H9 (cell line): ENCODE measurements around the gene TEK. TPM values are rescaled to one million over a fixed set of nuclear protein-coding genes. Genes with fewer than 3 reads are reported as not detected.

Source experiments
- DNase-seq: peaks from one replicate; pipeline ENCODE4 v3.0.0-alpha.2; 2017
- H2AFZ ChIP-seq: one replicate; pipeline ENCODE4 v1.6.1; 2013; ENCODE audit warnings: mild to moderate bottlenecking, low read length, control low read depth, moderate library complexity
- H2AK5ac ChIP-seq: 2 replicates; pipeline ENCODE4 v1.6.1; 2013; ENCODE audit warnings: low read length, control low read depth, mixed read lengths; ENCODE audit not compliant: insufficient read length
- H2BK120ac ChIP-seq: one replicate; pipeline ENCODE4 v1.6.1; 2013; ENCODE audit warnings: low read depth, mild to moderate bottlenecking, low read length, control low read depth, inconsistent platforms; ENCODE audit not compliant: poor library complexity, severe bottlenecking
- H2BK12ac ChIP-seq: 2 replicates; pipeline ENCODE4 v1.6.1; 2013; ENCODE audit warnings: low read length, control low read depth, mixed read lengths, low read depth; ENCODE audit not compliant: insufficient read length
- H2BK15ac ChIP-seq: 2 replicates; pipeline ENCODE4 v1.6.1; 2013; ENCODE audit warnings: low read depth, low read length, control low read depth
- H2BK20ac ChIP-seq: one replicate; pipeline ENCODE4 v1.6.1; 2013; ENCODE audit warnings: low read depth, mild to moderate bottlenecking, low read length, control low read depth, inconsistent platforms; ENCODE audit not compliant: poor library complexity, severe bottlenecking
- H2BK5ac ChIP-seq: 2 replicates; pipeline ENCODE4 v1.6.1; 2013; ENCODE audit warnings: low read length, control low read depth, mixed read lengths; ENCODE audit not compliant: insufficient read length
- H3K14ac ChIP-seq: 2 replicates; pipeline ENCODE4 v1.6.1; 2013; ENCODE audit warnings: low read length, control low read depth; ENCODE audit not compliant: insufficient read depth
- H3K18ac ChIP-seq: 2 replicates; pipeline ENCODE4 v1.6.1; 2013; ENCODE audit warnings: low read depth, mild to moderate bottlenecking, mixed read lengths, low read length, control low read depth; ENCODE audit not compliant: insufficient read length
- H3K23ac ChIP-seq: 2 replicates; pipeline ENCODE4 v1.6.1; 2013; ENCODE audit warnings: low read length, control low read depth, mixed read lengths, low read depth; ENCODE audit not compliant: insufficient read length
- H3K23me2 ChIP-seq: 2 replicates; pipeline ENCODE4 v1.6.1; 2013; ENCODE audit warnings: low read depth, mild to moderate bottlenecking, mixed read lengths, low read length, control low read depth; ENCODE audit not compliant: insufficient read length, poor library complexity, severe bottlenecking
- H3K27ac ChIP-seq: 2 replicates; pipeline ENCODE4 v1.5.1; 2013; ENCODE audit warnings: low read length, control low read depth, mixed read lengths, low read depth; ENCODE audit not compliant: insufficient read length
- H3K27me3 ChIP-seq: 2 replicates; pipeline ENCODE4 v1.6.1; 2013; ENCODE audit warnings: low read length, control low read depth, inconsistent platforms; ENCODE audit not compliant: insufficient read depth
- H3K4ac ChIP-seq: 2 replicates; pipeline ENCODE4 v1.6.1; 2013; ENCODE audit warnings: low read depth, mild to moderate bottlenecking, control low read depth, inconsistent platforms, low read length, moderate library complexity
- H3K4me1 ChIP-seq: 2 replicates; pipeline ENCODE4 v1.6.1; 2013; ENCODE audit warnings: low read length, control low read depth, inconsistent platforms; ENCODE audit not compliant: insufficient read depth
- H3K4me2 ChIP-seq: 2 replicates; pipeline ENCODE4 v1.6.1; 2013; ENCODE audit warnings: low read length, control low read depth, mixed read lengths; ENCODE audit not compliant: insufficient read length, insufficient read depth
- H3K56ac ChIP-seq: 2 replicates; pipeline ENCODE4 v1.6.1; 2013; ENCODE audit warnings: low read depth, mild to moderate bottlenecking, mixed read lengths, low read length, control low read depth; ENCODE audit not compliant: insufficient read length
- H3K79me1 ChIP-seq: 2 replicates; pipeline ENCODE4 v1.6.1; 2013; ENCODE audit warnings: low read depth, mild to moderate bottlenecking, moderate library complexity, low read length, control low read depth, inconsistent platforms; ENCODE audit not compliant: insufficient read depth, poor library complexity, severe bottlenecking
- H3K79me2 ChIP-seq: 2 replicates; pipeline ENCODE4 v1.6.1; 2013; ENCODE audit warnings: low read length, control low read depth, inconsistent platforms; ENCODE audit not compliant: insufficient read depth
- H3K9ac ChIP-seq: 2 replicates; pipeline ENCODE4 v1.6.1; 2013; ENCODE audit warnings: low read length, control low read depth, mixed read lengths; ENCODE audit not compliant: insufficient read length; ENCODE audit errors: extremely low read depth
- H3K9me3 ChIP-seq: one replicate; pipeline ENCODE4 v1.6.1; 2013; ENCODE audit warnings: low read depth, low read length, inconsistent platforms; ENCODE audit not compliant: control insufficient read depth
- H3T11ph ChIP-seq: one replicate; pipeline ENCODE4 v1.6.1; 2013; ENCODE audit warnings: mild to moderate bottlenecking, low read length, control low read depth, inconsistent platforms
- H4K20me1 ChIP-seq: one replicate; pipeline ENCODE4 v1.6.1; 2013; ENCODE audit not compliant: control insufficient read depth, insufficient read length, insufficient read depth
- H4K5ac ChIP-seq: 2 replicates; pipeline ENCODE4 v1.6.1; 2013; ENCODE audit warnings: low read depth, mild to moderate bottlenecking, mixed read lengths, low read length, control low read depth; ENCODE audit not compliant: insufficient read length
- H4K8ac ChIP-seq: replicated peaks from 2 replicates; pipeline ENCODE4 v1.6.1; 2013; ENCODE audit warnings: low read length, control low read depth, mixed read lengths, low read depth; ENCODE audit not compliant: insufficient read length
- H4K91ac ChIP-seq: 2 replicates; pipeline ENCODE4 v1.6.1; 2013; ENCODE audit warnings: low read depth, mild to moderate bottlenecking, moderate library complexity, mixed read lengths, low read length, control low read depth; ENCODE audit not compliant: insufficient read length
- H3K27ac Mint-ChIP-seq, 3 experiments: 2 replicates in 2 of 3; 3 replicates in 1 of 3; pipeline ENCODE4 v1.8.0; 2020 to 2021; ENCODE audit warnings: mixed read lengths in 3 of 3, mild to moderate bottlenecking in 1 of 3, moderate library complexity in 1 of 3
- H3K27me3 Mint-ChIP-seq: 2 replicates; pipeline ENCODE4 v1.8.0; 2021; ENCODE audit warnings: low read depth, mild to moderate bottlenecking, moderate library complexity, mixed read lengths
- H3K36me3 Mint-ChIP-seq, 3 experiments: 2 replicates in 2 of 3; 3 replicates in 1 of 3; pipeline ENCODE4 v1.8.0; 2020 to 2021; ENCODE audit warnings: low read depth in 3 of 3, mixed read lengths in 3 of 3; ENCODE audit not compliant: insufficient read depth in 1 of 3
- H3K4me1 Mint-ChIP-seq, 2 experiments: 2 replicates each; pipeline ENCODE4 v1.8.0; 2020; ENCODE audit warnings: mixed read lengths in 2 of 2
- H3K4me3 Mint-ChIP-seq, 2 experiments: 2 replicates in 1 of 2; 3 replicates in 1 of 2; pipeline ENCODE4 v1.8.0; 2020 to 2021; ENCODE audit warnings: mild to moderate bottlenecking in 2 of 2, mixed read lengths in 2 of 2, moderate library complexity in 1 of 2
- H3K9me3 Mint-ChIP-seq, 2 experiments: 2 replicates in 1 of 2; 3 replicates in 1 of 2; pipeline ENCODE4 v1.8.0; 2020; ENCODE audit warnings: mild to moderate bottlenecking in 2 of 2, mixed read lengths in 2 of 2, moderate library complexity in 1 of 2
- WGBS: extraction: QIAGEN DNeasy Blood & Tissue Kit; methylation state at CpG from one replicate; pipeline ENCODE4 v1.1.7; 2013; ENCODE audit warnings: missing lambda C conversion rate, low lambda C conversion rate, mixed read lengths; ENCODE audit not compliant: insufficient read length; ENCODE audit errors: extremely low coverage; 5-methylcytosine and 5-hydroxymethylcytosine counted together
- total RNA-seq: library from RNA; stranded (reverse); gene quantifications from 2 replicates; pipeline ENCODE4 v1.2.1, GENCODE V29; 2021
- TF ChIP-seq, protein P1 (sequence below): fragments of 200-600 bp; sonication (generic); conservative IDR thresholded peaks from 3 replicates; pipeline ENCODE4 v1.8.0; 2021; ENCODE audit warnings: antibody characterized with exemption, mild to moderate bottlenecking

TEK gene
- total RNA-seq, 1 experiment from 2014 or later: 1.8 TPM

DNA sequence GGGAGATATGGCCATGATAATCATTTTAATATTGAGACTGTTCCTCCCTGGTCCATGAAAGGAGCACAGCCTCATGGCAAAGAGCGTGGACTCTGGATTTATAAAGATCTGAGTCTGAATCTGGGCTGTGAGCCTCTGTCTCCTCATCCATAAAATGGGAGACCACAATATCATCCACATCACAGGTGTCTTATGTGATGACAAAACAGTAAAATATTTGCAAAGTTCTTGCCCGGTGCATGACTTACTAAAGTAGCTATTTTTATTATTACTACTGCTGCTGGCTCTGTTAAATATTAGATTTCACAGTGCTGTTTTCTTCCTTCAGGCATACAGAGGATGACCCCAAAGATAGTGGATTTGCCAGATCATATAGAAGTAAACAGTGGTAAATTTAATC is 74.1 kb downstream of the TEK start:
- no peaks in the 10 kb centered on the region for H3K27me3 Mint-ChIP-seq
- H3K79me1 ChIP-seq: no peaks in the 10 kb centered on the region
- no peak overlapping the region for H2AFZ ChIP-seq
- no peak overlapping the region for H2BK20ac ChIP-seq
- no peak overlapping the region for H2BK120ac ChIP-seq
- no peak overlapping the region for H3K9ac ChIP-seq
- no peak overlapping the region for H3K27ac ChIP-seq
- WGBS: no CpG with 5 or more reads among the region's 2 CpGs
- no peak overlapping the region for H3K4me2 ChIP-seq
- H4K8ac ChIP-seq: no peak overlapping the region
- no peaks in the 10 kb centered on the region for H4K20me1 ChIP-seq
- no peak overlapping the region for H3K18ac ChIP-seq
- H3K79me2 ChIP-seq: no peaks in the 10 kb centered on the region
- DNase-seq: no peak
- H3K36me3 Mint-ChIP-seq: peaks cover 0 to 8% (median 0%) of the 10 kb centered on the region in 3 experiments; a peak in 2 of 7 replicates
- H2BK15ac ChIP-seq: no peak overlapping the region
- H3K27ac Mint-ChIP-seq: no peak overlapping the region; a peak in 1 of 7 replicates
- no peak overlapping the region for H3K23ac ChIP-seq
- no peak overlapping the region for H3T11ph ChIP-seq
- H3K4ac ChIP-seq: no peak overlapping the region
- H2AK5ac ChIP-seq: no peak overlapping the region
- TF ChIP-seq, protein P1, sequence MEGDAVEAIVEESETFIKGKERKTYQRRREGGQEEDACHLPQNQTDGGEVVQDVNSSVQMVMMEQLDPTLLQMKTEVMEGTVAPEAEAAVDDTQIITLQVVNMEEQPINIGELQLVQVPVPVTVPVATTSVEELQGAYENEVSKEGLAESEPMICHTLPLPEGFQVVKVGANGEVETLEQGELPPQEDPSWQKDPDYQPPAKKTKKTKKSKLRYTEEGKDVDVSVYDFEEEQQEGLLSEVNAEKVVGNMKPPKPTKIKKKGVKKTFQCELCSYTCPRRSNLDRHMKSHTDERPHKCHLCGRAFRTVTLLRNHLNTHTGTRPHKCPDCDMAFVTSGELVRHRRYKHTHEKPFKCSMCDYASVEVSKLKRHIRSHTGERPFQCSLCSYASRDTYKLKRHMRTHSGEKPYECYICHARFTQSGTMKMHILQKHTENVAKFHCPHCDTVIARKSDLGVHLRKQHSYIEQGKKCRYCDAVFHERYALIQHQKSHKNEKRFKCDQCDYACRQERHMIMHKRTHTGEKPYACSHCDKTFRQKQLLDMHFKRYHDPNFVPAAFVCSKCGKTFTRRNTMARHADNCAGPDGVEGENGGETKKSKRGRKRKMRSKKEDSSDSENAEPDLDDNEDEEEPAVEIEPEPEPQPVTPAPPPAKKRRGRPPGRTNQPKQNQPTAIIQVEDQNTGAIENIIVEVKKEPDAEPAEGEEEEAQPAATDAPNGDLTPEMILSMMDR: no peak
- no peaks in the 10 kb centered on the region for H3K23me2 ChIP-seq
- no peaks in the 10 kb centered on the region for H3K4me1 Mint-ChIP-seq
- peaks cover 0 to under 1% of the 10 kb centered on the region in 2 experiments; a peak in 2 of 5 replicates for H3K9me3 Mint-ChIP-seq
- no peaks in the 10 kb centered on the region for H3K27me3 ChIP-seq
- H3K14ac ChIP-seq: no peak overlapping the region
- H4K5ac ChIP-seq: no peak overlapping the region
- H3K9me3 ChIP-seq: no peaks in the 10 kb centered on the region
- H2BK5ac ChIP-seq: no peak overlapping the region
- no peak overlapping the region for H3K4me3 Mint-ChIP-seq
- no peak overlapping the region for H2BK12ac ChIP-seq
- H3K56ac ChIP-seq: no peak overlapping the region
- no peaks in the 10 kb centered on the region for H3K4me1 ChIP-seq
- no peak overlapping the region for H4K91ac ChIP-seq
